ENCODE measurements around the gene GMIP. TPM values are rescaled to one million over a fixed set of nuclear protein-coding genes. Genes with fewer than 3 reads are reported as not detected.

Gene GMIP
- total and polyA plus RNA-seq, 2 experiments from 2014 or later = 5.1 to 22.1 TPM

DNA sequence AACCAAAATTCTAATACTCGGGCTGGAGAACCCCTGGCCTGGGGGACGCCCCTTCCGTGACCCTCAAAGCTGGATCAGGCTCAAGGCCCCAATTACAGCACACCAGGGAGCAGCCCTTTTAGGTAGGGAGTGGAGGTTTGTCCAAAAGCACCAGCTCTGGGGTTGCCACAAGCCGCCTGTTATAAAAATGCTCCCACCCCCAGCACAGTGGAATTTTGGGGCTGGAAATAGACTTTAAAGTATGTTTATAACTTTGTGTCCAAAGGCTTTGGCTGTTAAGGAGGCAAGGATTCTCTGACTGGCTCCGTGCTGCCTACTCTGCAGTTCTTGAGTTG is 564 bp upstream of the GMIP start (continued):
- TF ChIP-seq, protein P1, sequence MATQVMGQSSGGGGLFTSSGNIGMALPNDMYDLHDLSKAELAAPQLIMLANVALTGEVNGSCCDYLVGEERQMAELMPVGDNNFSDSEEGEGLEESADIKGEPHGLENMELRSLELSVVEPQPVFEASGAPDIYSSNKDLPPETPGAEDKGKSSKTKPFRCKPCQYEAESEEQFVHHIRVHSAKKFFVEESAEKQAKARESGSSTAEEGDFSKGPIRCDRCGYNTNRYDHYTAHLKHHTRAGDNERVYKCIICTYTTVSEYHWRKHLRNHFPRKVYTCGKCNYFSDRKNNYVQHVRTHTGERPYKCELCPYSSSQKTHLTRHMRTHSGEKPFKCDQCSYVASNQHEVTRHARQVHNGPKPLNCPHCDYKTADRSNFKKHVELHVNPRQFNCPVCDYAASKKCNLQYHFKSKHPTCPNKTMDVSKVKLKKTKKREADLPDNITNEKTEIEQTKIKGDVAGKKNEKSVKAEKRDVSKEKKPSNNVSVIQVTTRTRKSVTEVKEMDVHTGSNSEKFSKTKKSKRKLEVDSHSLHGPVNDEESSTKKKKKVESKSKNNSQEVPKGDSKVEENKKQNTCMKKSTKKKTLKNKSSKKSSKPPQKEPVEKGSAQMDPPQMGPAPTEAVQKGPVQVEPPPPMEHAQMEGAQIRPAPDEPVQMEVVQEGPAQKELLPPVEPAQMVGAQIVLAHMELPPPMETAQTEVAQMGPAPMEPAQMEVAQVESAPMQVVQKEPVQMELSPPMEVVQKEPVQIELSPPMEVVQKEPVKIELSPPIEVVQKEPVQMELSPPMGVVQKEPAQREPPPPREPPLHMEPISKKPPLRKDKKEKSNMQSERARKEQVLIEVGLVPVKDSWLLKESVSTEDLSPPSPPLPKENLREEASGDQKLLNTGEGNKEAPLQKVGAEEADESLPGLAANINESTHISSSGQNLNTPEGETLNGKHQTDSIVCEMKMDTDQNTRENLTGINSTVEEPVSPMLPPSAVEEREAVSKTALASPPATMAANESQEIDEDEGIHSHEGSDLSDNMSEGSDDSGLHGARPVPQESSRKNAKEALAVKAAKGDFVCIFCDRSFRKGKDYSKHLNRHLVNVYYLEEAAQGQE (IDR thresholded peaks at IDR 0.05; ENCODE audit: unreplicated experiment) = no peak
- TF ChIP-seq STAT1 (IDR thresholded peaks at IDR 0.05; ENCODE audit: unreplicated experiment) = no peak
- TF ChIP-seq, protein P2, sequence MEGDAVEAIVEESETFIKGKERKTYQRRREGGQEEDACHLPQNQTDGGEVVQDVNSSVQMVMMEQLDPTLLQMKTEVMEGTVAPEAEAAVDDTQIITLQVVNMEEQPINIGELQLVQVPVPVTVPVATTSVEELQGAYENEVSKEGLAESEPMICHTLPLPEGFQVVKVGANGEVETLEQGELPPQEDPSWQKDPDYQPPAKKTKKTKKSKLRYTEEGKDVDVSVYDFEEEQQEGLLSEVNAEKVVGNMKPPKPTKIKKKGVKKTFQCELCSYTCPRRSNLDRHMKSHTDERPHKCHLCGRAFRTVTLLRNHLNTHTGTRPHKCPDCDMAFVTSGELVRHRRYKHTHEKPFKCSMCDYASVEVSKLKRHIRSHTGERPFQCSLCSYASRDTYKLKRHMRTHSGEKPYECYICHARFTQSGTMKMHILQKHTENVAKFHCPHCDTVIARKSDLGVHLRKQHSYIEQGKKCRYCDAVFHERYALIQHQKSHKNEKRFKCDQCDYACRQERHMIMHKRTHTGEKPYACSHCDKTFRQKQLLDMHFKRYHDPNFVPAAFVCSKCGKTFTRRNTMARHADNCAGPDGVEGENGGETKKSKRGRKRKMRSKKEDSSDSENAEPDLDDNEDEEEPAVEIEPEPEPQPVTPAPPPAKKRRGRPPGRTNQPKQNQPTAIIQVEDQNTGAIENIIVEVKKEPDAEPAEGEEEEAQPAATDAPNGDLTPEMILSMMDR (conservative IDR thresholded peaks at IDR 0.05; ENCODE audit: low read depth in 2 of 2) = no peak
- TF ChIP-seq CREB1 (CRISPR knock-in tag; IDR thresholded peaks at IDR 0.05; ENCODE audit: low read depth) = no peak
- no peak for TF ChIP-seq JUNB (IDR thresholded peaks at IDR 0.05; ENCODE audit: unreplicated experiment)
- TF ChIP-seq ZNF331 (CRISPR knock-in tag; IDR thresholded peaks at IDR 0.05; ENCODE audit: low read depth) = no peak
- TF ChIP-seq EZH2 (IDR thresholded peaks at IDR 0.05; ENCODE audit: low read depth, unreplicated experiment) = no peak
- no peak for TF ChIP-seq POLR2AphosphoS5 (IDR thresholded peaks at IDR 0.05; ENCODE audit: low read depth)
- TF ChIP-seq NANOG (IDR thresholded peaks at IDR 0.05; ENCODE audit: borderline replicate concordance) = no peak
- TF ChIP-seq ZNF114 (CRISPR knock-in tag; IDR thresholded peaks at IDR 0.05) = no peak
- TF ChIP-seq, protein P3, sequence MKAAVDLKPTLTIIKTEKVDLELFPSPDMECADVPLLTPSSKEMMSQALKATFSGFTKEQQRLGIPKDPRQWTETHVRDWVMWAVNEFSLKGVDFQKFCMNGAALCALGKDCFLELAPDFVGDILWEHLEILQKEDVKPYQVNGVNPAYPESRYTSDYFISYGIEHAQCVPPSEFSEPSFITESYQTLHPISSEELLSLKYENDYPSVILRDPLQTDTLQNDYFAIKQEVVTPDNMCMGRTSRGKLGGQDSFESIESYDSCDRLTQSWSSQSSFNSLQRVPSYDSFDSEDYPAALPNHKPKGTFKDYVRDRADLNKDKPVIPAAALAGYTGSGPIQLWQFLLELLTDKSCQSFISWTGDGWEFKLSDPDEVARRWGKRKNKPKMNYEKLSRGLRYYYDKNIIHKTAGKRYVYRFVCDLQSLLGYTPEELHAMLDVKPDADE (IDR thresholded peaks at IDR 0.05) = no peak

DNA sequence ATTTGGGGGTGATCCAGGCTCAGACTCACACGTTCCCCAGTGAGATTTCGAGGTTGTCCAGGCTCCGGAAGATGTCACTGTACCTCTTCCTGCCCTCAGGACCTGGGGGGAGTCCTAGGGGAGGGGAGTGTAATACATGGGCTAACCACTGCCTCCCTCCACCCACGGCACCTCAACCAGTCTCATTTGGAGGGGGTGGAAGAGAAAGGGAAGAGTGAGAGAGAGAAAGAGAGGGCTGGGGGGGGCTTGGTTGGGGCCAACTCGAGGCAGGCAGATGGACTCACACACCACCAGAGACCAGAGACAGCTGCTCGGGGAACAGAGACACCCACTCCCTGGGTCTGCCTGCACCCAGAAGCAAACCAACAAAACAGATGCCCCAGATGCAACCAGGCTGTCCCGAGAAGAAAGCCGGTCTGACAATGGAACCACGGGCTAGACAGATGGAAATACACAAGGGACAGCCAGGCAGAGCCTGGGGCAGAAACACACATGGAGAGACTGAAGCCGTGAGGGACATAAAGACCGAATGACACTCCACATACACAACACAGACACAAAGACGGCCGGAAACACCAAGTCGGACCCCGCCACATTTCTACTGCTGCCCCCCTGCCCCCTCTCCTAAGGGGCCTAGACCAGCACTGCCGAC is 825 bp downstream of the GMIP start:
- no peak for DNase-seq (ENCODE audit: low spot score)
- peak overlapping the region; percentile 96 for H2AFZ ChIP-seq
- H3K36me3 Mint-ChIP-seq (ENCODE audit: low read depth) = peaks cover 29% of the 10 kb centered on the region
- TF ChIP-seq STAT1 (IDR thresholded peaks at IDR 0.05; ENCODE audit: unreplicated experiment) (no peak), ZNF114 (CRISPR knock-in tag; IDR thresholded peaks at IDR 0.05) (no peak), ZNF331 (CRISPR knock-in tag; IDR thresholded peaks at IDR 0.05; ENCODE audit: low read depth) (no peak), NANOG (IDR thresholded peaks at IDR 0.05; ENCODE audit: borderline replicate concordance) (no peak), EZH2 (IDR thresholded peaks at IDR 0.05; ENCODE audit: low read depth, unreplicated experiment) (no peak), JUNB (IDR thresholded peaks at IDR 0.05; ENCODE audit: unreplicated experiment) (no peak), POLR2AphosphoS5 (IDR thresholded peaks at IDR 0.05; ENCODE audit: low read depth) (no peak)
- TF ChIP-seq, protein P3 (IDR thresholded peaks at IDR 0.05) = no peak
- peak overlapping the region; percentile 96 for H3K4me3 ChIP-seq
- 0 out of 2 replicates have a peak overlapping the region, but pooled peaks have one; percentile 50 for H3K27ac ChIP-seq (ENCODE audit: low read depth)
- no peaks in the 10 kb centered on the region for H3K9me2 ChIP-seq (ENCODE audit: insufficient read depth)
- no peak for ATAC-seq
- no peaks in the 10 kb centered on the region for H3K27me3 ChIP-seq (ENCODE audit: insufficient read depth)
- peak overlapping the region; percentile 88 for H3K4me3 Mint-ChIP-seq
- peaks cover 14% of the 10 kb centered on the region for H3F3A ChIP-seq (replicated peaks; ENCODE audit: low read depth)
- peaks cover 17% of the 10 kb centered on the region for H3K27me3 Mint-ChIP-seq (ENCODE audit: insufficient read depth, low read depth, poor library complexity)
- peaks cover 5% of the 10 kb centered on the region; the same call in 1 of the 2 replicates for H3K36me3 ChIP-seq (ENCODE audit: insufficient read depth)
- no peaks in the 10 kb centered on the region; the same call in 2 of the 3 replicates for H3K9me3 Mint-ChIP-seq
- H3K4me1 ChIP-seq (ENCODE audit: insufficient read depth) = peaks cover 4% of the 10 kb centered on the region
- peak overlapping the region; percentile 98 for H3K4me2 ChIP-seq
- H3K27ac Mint-ChIP-seq = peak overlapping the region; percentile 39
- no peaks in the 10 kb centered on the region for H3K79me2 ChIP-seq (replicated peaks; ENCODE audit: insufficient read depth)
- H3K4me1 Mint-ChIP-seq = peaks cover 11% of the 10 kb centered on the region
- H4K20me1 ChIP-seq (replicated peaks; ENCODE audit: insufficient read depth) = no peaks in the 10 kb centered on the region; the same call in 1 of the 2 replicates

All from GM23338 (cell line).